ENCODE data around the gene ENHO. TPM values are rescaled to one million over a fixed set of nuclear protein-coding genes. Genes with fewer than 3 reads are reported as not detected.

The ENHO gene
- total RNA-seq: 0.97 to 1.6 TPM (median 1.3 TPM) in 3 replicates
- long read RNA-seq, partial matches to known transcripts: 0 of 3 reads
- long read RNA-seq, other reads (novel, unspliced or antisense): 0 of 3 reads

DNA sequence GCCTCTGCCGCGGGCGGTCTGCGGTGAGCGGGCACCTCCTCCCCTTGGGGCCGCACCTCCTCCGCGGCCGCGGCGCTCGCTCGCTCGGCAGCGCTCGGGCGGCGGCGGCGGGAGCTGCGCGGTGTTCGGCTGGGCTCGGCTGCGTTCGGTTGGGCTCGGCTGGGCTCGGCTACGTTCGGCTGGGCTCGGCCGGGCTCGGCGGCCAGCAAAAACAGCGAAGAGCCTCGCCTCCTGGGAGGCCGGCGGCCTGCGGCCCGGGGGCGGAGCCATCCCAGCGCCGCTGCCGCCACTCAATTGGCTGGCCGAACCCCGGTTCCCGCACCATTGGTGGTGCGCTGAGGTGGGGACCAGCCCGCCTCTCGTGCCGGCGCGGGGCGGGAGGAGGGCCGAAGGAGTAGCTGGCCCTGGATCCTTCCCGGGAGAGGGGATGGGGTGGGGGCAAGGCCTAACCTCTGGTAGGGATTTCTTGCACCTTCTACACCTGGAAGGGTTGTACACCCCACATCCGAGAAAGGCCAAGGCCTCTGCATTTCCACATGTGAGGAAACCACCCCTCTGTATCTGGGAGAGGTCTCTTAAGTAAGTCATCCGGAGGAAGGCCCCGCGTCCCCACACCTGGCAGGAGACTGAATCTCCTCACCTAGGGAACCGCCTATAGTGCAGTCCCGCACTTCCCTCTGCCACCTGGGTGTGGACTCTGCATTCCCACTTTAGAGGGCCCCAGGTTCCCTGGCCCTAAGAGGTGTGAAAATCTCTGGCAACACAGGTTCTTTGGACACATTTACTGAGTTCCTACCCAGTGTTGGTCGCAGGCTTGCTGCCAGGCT lies at the start of gene ENHO:
ENHO (minus strand) TSS at position 20 of the 827 bp plus-strand sequence. CDS start 1,295 bp downstream, outside the sequence.
- Mint-ChIP-seq H3K27me3 (ENCODE audit: low read depth) (peaks cover 38% of the 10 kb centered on the region), H3K27ac (ENCODE audit: unreplicated experiment) (no peak within 1 kb of the TSS)

GRCh38 chr9:34572092-34572491 lies 49.3 kb upstream of the ENHO start:
- H3K36me3 Mint-ChIP-seq (ENCODE audit: low read depth): no peaks in the 10 kb centered on the region
- DNase-seq (ENCODE audit: low spot score): no peak
- no peak for TF ChIP-seq CTCF (IDR thresholded peaks at IDR 0.05)
- H3K4me3 Mint-ChIP-seq (ENCODE audit: unreplicated experiment): no peak overlapping the region
- H3K27me3 Mint-ChIP-seq (ENCODE audit: low read depth): peaks cover 22% of the 10 kb centered on the region
- H3K27ac Mint-ChIP-seq (ENCODE audit: unreplicated experiment): no peak overlapping the region
- no peaks in the 10 kb centered on the region for H3K9me3 Mint-ChIP-seq (ENCODE audit: low read depth)
- peaks cover 1% of the 10 kb centered on the region for H3K4me1 Mint-ChIP-seq (ENCODE audit: low read depth)

More for the DNA sequence above, at the start of gene ENHO:
- peaks cover 4% of the 10 kb centered on the region for H3K4me1 Mint-ChIP-seq (ENCODE audit: low read depth)
- H3K9me3 Mint-ChIP-seq (ENCODE audit: low read depth): no peaks in the 10 kb centered on the region
- TF ChIP-seq CTCF (IDR thresholded peaks at IDR 0.05): no peak
- no peaks in the 10 kb centered on the region for H3K36me3 Mint-ChIP-seq (ENCODE audit: low read depth)
- H3K4me3 Mint-ChIP-seq (ENCODE audit: unreplicated experiment): peak within 1 kb of the TSS; percentile 76
- no peak for DNase-seq (ENCODE audit: low spot score)

- no peaks in the 10 kb centered on the region for H3K4me1 Mint-ChIP-seq (ENCODE audit: low read depth)
- no peak overlapping the region for H3K4me3 Mint-ChIP-seq (ENCODE audit: unreplicated experiment)
- no peak for DNase-seq (ENCODE audit: low spot score)
Measured at GRCh38 chr9:34571481-34571810, 48.7 kb upstream of the ENHO start.

GRCh38 chr9:34570809-34571480 lies 48.2 kb upstream of the ENHO start:
- TF ChIP-seq CTCF (IDR thresholded peaks at IDR 0.05): no peak
- H3K4me1 Mint-ChIP-seq (ENCODE audit: low read depth): no peaks in the 10 kb centered on the region
- H3K27me3 Mint-ChIP-seq (ENCODE audit: low read depth): peaks cover 23% of the 10 kb centered on the region
- DNase-seq (ENCODE audit: low spot score): no peak
- no peak overlapping the region for H3K4me3 Mint-ChIP-seq (ENCODE audit: unreplicated experiment)
- H3K27ac Mint-ChIP-seq (ENCODE audit: unreplicated experiment): no peak overlapping the region
- no peaks in the 10 kb centered on the region for H3K36me3 Mint-ChIP-seq (ENCODE audit: low read depth)
- H3K9me3 Mint-ChIP-seq (ENCODE audit: low read depth): no peaks in the 10 kb centered on the region

More at GRCh38 chr9:34571481-34571810, 48.7 kb upstream of the ENHO start:
- H3K27me3 Mint-ChIP-seq (ENCODE audit: low read depth): peaks cover 27% of the 10 kb centered on the region
- H3K9me3 Mint-ChIP-seq (ENCODE audit: low read depth): no peaks in the 10 kb centered on the region
- H3K27ac Mint-ChIP-seq (ENCODE audit: unreplicated experiment): no peak overlapping the region
- H3K36me3 Mint-ChIP-seq (ENCODE audit: low read depth): no peaks in the 10 kb centered on the region
- TF ChIP-seq CTCF (IDR thresholded peaks at IDR 0.05): no peak

DNA sequence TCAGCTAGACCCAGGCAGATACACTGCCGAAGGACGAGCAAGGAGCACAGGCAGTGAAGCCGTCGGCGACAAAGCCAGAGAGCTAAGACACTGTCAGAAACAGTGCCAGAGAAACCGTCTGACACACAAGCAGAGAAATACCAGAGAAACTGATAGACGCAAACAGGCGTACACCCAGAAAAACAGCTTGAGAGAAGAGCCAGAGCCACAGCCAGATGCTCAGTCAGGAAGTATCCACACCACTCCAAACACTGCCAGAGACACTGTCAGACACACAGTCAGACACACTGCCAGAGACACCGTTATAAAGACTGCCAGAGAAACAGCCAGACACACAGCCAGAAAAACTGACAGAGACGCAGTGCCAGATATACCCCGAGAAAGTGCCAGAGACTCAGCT lies 47.6 kb upstream of the ENHO start:
- Mint-ChIP-seq H3K4me3 (ENCODE audit: unreplicated experiment) (no peak overlapping the region), H3K9me3 (ENCODE audit: low read depth) (no peaks in the 10 kb centered on the region), H3K4me1 (ENCODE audit: low read depth) (no peaks in the 10 kb centered on the region), H3K27ac (ENCODE audit: unreplicated experiment) (no peak overlapping the region), H3K27me3 (ENCODE audit: low read depth) (peaks cover 20% of the 10 kb centered on the region), H3K36me3 (ENCODE audit: low read depth) (no peaks in the 10 kb centered on the region)
- no peak for DNase-seq (ENCODE audit: low spot score)
- no peak for TF ChIP-seq CTCF (IDR thresholded peaks at IDR 0.05)
